IPS-15b (cell line): ENCODE data around the gene TRAF3.

Source experiments
- H3K27me3 ChIP-seq: one replicate; pipeline ENCODE4 v1.6.1; 2013; ENCODE audit warnings: low read length; ENCODE audit not compliant: control insufficient read depth, insufficient read depth
- H3K36me3 ChIP-seq: one replicate; pipeline ENCODE4 v1.6.1; 2013; ENCODE audit warnings: low read length; ENCODE audit not compliant: control insufficient read depth, insufficient read depth
- H3K4me1 ChIP-seq: one replicate; pipeline ENCODE4 v1.6.1; 2013; ENCODE audit warnings: mild to moderate bottlenecking, low read length; ENCODE audit not compliant: control insufficient read depth, insufficient read depth
- H3K4me3 ChIP-seq: one replicate; pipeline ENCODE4 v1.5.1; 2013; ENCODE audit warnings: low read depth, low read length
- H3K9ac ChIP-seq: one replicate; pipeline ENCODE4 v1.6.1; 2013; ENCODE audit warnings: low read depth, mild to moderate bottlenecking, low read length
- H3K9me3 ChIP-seq: one replicate; pipeline ENCODE4 v1.6.1; 2013; ENCODE audit warnings: mild to moderate bottlenecking, low read length; ENCODE audit not compliant: control insufficient read depth, insufficient read depth

TRAF3 gene

GRCh38 chr14:102951034-102951433, 173.8 kb downstream of the TRAF3 start:
- Histone ChIP-seq H3K27me3 (no peaks in the 10 kb centered on the region), H3K9ac (no peak overlapping the region), H3K4me3 (no peak overlapping the region), H3K4me1 (no peaks in the 10 kb centered on the region), H3K9me3 (no peaks in the 10 kb centered on the region), H3K36me3 (peaks cover 64% of the 10 kb centered on the region)

GRCh38 chr14:102951799-102952198, 174.6 kb downstream of the TRAF3 start:
- Histone ChIP-seq H3K9ac (no peak overlapping the region), H3K4me1 (no peaks in the 10 kb centered on the region), H3K4me3 (no peak overlapping the region), H3K36me3 (peaks cover 59% of the 10 kb centered on the region), H3K9me3 (no peaks in the 10 kb centered on the region), H3K27me3 (no peaks in the 10 kb centered on the region)

GRCh38 chr14:102952276-102952675, 175.0 kb downstream of the TRAF3 start:
- Histone ChIP-seq H3K4me1 (no peaks in the 10 kb centered on the region), H3K9ac (no peak overlapping the region), H3K4me3 (no peak overlapping the region), H3K27me3 (no peaks in the 10 kb centered on the region), H3K36me3 (peaks cover 57% of the 10 kb centered on the region), H3K9me3 (no peaks in the 10 kb centered on the region)

- Histone ChIP-seq H3K36me3 (peaks cover 62% of the 10 kb centered on the region), H3K9ac (no peak overlapping the region), H3K9me3 (no peaks in the 10 kb centered on the region), H3K4me1 (no peaks in the 10 kb centered on the region), H3K27me3 (no peaks in the 10 kb centered on the region), H3K4me3 (no peak overlapping the region)
Measured at GRCh38 chr14:102953100-102953499, 175.9 kb downstream of the TRAF3 start.

- Histone ChIP-seq H3K36me3 (peaks cover 62% of the 10 kb centered on the region), H3K4me1 (no peaks in the 10 kb centered on the region), H3K9me3 (no peaks in the 10 kb centered on the region), H3K9ac (no peak overlapping the region), H3K27me3 (no peaks in the 10 kb centered on the region), H3K4me3 (no peak overlapping the region)
Measured at GRCh38 chr14:102954081-102954789, 177.0 kb downstream of the TRAF3 start.

- H3K9ac ChIP-seq, result no peak overlapping the region
Measured at GRCh38 chr14:102955636-102956408, 178.6 kb downstream of the TRAF3 start.

GRCh38 chr14:102957222-102957621, 180.0 kb downstream of the TRAF3 start:
- H3K9me3 ChIP-seq, result no peaks in the 10 kb centered on the region
- H3K27me3 ChIP-seq, result no peaks in the 10 kb centered on the region
- H3K9ac ChIP-seq, result no peak overlapping the region
- H3K4me1 ChIP-seq, result no peaks in the 10 kb centered on the region
- H3K4me3 ChIP-seq, result no peak overlapping the region
- peaks cover 50% of the 10 kb centered on the region for H3K36me3 ChIP-seq

More at GRCh38 chr14:102955636-102956408, 178.6 kb downstream of the TRAF3 start:
- Histone ChIP-seq H3K36me3 (peaks cover 54% of the 10 kb centered on the region), H3K4me1 (no peaks in the 10 kb centered on the region), H3K9me3 (no peaks in the 10 kb centered on the region), H3K27me3 (no peaks in the 10 kb centered on the region), H3K4me3 (no peak overlapping the region)

- Histone ChIP-seq H3K4me3 (no peak overlapping the region), H3K9me3 (no peaks in the 10 kb centered on the region), H3K27me3 (no peaks in the 10 kb centered on the region), H3K9ac (no peak overlapping the region), H3K36me3 (peaks cover 46% of the 10 kb centered on the region), H3K4me1 (no peaks in the 10 kb centered on the region)
Measured at GRCh38 chr14:102958461-102958860, 181.2 kb downstream of the TRAF3 start.
